Prostate gland (tissue), 2 donors: ENCODE data around the gene BICD1.

ENCODE experiments used
- CTCF ChIP-seq, 4 experiments: fragments of 200-600 bp in 2 of 4; fragments of 450-650 bp in 2 of 4; sonication (generic) in 2 of 4; IDR thresholded peaks; 1 replicate in 3 of 4; 2 replicates in 1 of 4; pipeline ENCODE4 v1.5.1; 2016 to 2019; ENCODE audit warnings: antibody characterized with exemption in 4 of 4, mild to moderate bottlenecking in 2 of 4, moderate library complexity in 2 of 4
- POLR2A ChIP-seq: fragments of 450-650 bp; IDR thresholded peaks from one replicate; pipeline ENCODE4 v1.6.1; 2016; ENCODE audit warnings: antibody characterized with exemption, mild to moderate bottlenecking
- POLR2AphosphoS5 ChIP-seq: sonication (generic); formaldehyde crosslinking; IDR thresholded peaks from one replicate; pipeline ENCODE4 v1.6.1; 2017; ENCODE audit warnings: antibody characterized with exemption

GRCh38 chr12:32336261-32336660 lies 229.6 kb downstream of the BICD1 start:
- TF ChIP-seq POLR2AphosphoS5 (no peak), CTCF (IDR thresholded peaks at IDR 0.05) (no peak), POLR2A (no peak)
